Karpas-422 (cell line): ENCODE measurements around the gene RHO. TPM values are rescaled to one million over a fixed set of nuclear protein-coding genes. Genes with fewer than 3 reads are reported as not detected.

Source experiments
- DNase-seq: peaks from one replicate; pipeline ENCODE4 v3.0.0-alpha.2; 2015
- H2AFZ ChIP-seq: fragments of 200-600 bp; sonication (generic); 2 replicates; pipeline ENCODE4 v1.6.1; 2014; ENCODE audit warnings: antibody characterized with exemption, low read length, mixed read lengths
- H3K27ac ChIP-seq: fragments of 200-600 bp; sonication (generic); 2 replicates; pipeline ENCODE4 v1.5.1; 2014; ENCODE audit warnings: mild to moderate bottlenecking, low read length, moderate library complexity
- H3K27me3 ChIP-seq: fragments of 200-600 bp; sonication (generic); 2 replicates; pipeline ENCODE4 v1.6.1; 2014; ENCODE audit warnings: low read length, mixed read lengths
- H3K36me3 ChIP-seq: fragments of 200-600 bp; sonication (generic); 2 replicates; pipeline ENCODE4 v1.6.1; 2014; ENCODE audit warnings: low read length, mixed read lengths; ENCODE audit not compliant: insufficient read depth
- H3K4me1 ChIP-seq: fragments of 200-600 bp; sonication (generic); 2 replicates; pipeline ENCODE4 v1.6.1; 2014; ENCODE audit warnings: mild to moderate bottlenecking, low read length, mixed read lengths
- H3K4me2 ChIP-seq: fragments of 200-600 bp; sonication (generic); 2 replicates; pipeline ENCODE4 v1.6.1; 2014; ENCODE audit warnings: low read length, low read depth, mild to moderate bottlenecking; ENCODE audit not compliant: poor library complexity, severe bottlenecking
- H3K4me3 ChIP-seq: fragments of 200-600 bp; sonication (generic); 2 replicates; pipeline ENCODE4 v1.5.1; 2014; ENCODE audit warnings: mild to moderate bottlenecking, antibody characterized with exemption, low read length, mixed read lengths
- H3K79me2 ChIP-seq: fragments of 200-600 bp; sonication (generic); 2 replicates; pipeline ENCODE4 v1.6.1; 2014; ENCODE audit warnings: mild to moderate bottlenecking, low read length, mixed read lengths
- H3K9ac ChIP-seq: fragments of 200-600 bp; sonication (generic); 2 replicates; pipeline ENCODE4 v1.6.0; 2014; ENCODE audit warnings: low read length
- H3K9me2 ChIP-seq: fragments of 200-600 bp; sonication (generic), shearing (Covaris generic); replicated peaks from 2 replicates; pipeline ENCODE4 v1.6.0; 2014; ENCODE audit warnings: mild to moderate bottlenecking, low read length, moderate library complexity; ENCODE audit not compliant: insufficient read depth
- H3K9me3 ChIP-seq: fragments of 300-700, 200-600 bp; sonication (generic); 2 replicates; pipeline ENCODE4 v1.6.1; 2014; ENCODE audit warnings: low read length, mixed read lengths
- H4K20me1 ChIP-seq: fragments of 200-600 bp; sonication (generic); 2 replicates; pipeline ENCODE4 v1.6.1; 2014; ENCODE audit warnings: mild to moderate bottlenecking, antibody characterized with exemption, low read length, low read depth; ENCODE audit not compliant: insufficient read depth
- total RNA-seq: library from RNA; depleted of rRNA; stranded (reverse); fragments of >200 nt; shearing (Covaris generic); gene quantifications from 2 replicates; pipeline ENCODE4 v1.2.3, GENCODE V29; 2014; ENCODE audit warnings: low replicate concordance

Gene RHO
- total RNA-seq, 1 experiment from 2014 or later, result not detected

DNA sequence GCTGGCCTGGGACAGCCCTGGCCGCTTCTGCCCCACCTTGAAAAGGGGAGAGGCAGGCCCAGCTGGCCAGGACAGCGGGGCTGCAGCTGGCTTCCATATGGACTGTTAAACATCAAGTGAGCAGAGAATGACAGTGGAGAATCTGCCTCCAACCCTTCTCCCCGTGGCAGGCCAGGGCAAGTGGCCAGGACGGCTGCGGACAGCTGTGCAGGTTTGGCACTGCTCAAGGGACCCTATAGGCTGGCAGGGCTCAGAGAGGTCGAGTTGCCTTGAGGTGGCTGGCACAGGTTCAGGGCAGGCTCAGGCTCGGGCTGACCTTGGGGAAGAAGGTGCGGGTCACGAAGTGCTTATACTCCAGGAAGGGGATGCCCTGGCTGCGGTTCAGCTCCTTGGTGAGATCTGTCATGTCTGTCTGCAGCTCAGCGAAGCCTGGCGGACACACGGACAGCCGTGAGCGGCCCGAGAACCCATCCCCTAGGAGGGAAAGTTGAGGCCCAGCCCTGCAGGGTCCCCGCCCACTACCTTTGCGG lies 38.8 kb downstream of the RHO start:
- H2AFZ ChIP-seq, result no peak overlapping the region
- no peak for DNase-seq
- no peaks in the 10 kb centered on the region for H3K9me3 ChIP-seq
- H4K20me1 ChIP-seq, result no peaks in the 10 kb centered on the region
- H3K79me2 ChIP-seq, result no peaks in the 10 kb centered on the region
- H3K36me3 ChIP-seq, result no peaks in the 10 kb centered on the region
- no peaks in the 10 kb centered on the region for H3K27me3 ChIP-seq
- no peak overlapping the region for H3K4me3 ChIP-seq
- no peaks in the 10 kb centered on the region for H3K9me2 ChIP-seq
- H3K4me1 ChIP-seq, result no peaks in the 10 kb centered on the region
- no peak overlapping the region for H3K27ac ChIP-seq
- no peak overlapping the region for H3K9ac ChIP-seq
- H3K4me2 ChIP-seq, result no peak overlapping the region

DNA sequence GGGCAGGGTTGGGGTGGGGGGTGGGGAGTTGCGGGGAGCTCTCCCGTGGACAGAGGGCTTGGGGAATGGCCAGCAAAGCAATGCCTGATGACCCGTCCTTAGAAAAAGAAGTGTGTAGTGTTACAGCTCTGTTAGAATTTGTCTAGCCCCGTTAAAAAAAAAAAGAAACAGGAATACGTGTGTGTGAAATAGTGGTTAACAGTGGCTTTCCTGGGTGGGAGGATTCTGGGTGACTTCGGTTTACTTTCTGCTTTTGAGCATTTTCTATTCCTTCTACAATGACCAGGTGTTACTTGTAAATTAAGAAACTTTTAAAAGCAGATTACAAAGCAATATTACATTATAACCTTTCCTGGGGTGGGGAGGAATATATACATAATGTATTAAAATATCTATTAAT lies 39.5 kb downstream of the RHO start:
- no peak for DNase-seq
- Histone ChIP-seq H3K4me3 (no peak overlapping the region), H3K9me3 (no peaks in the 10 kb centered on the region), H4K20me1 (no peaks in the 10 kb centered on the region), H3K4me2 (no peak overlapping the region), H3K9me2 (no peaks in the 10 kb centered on the region), H2AFZ (no peak overlapping the region), H3K27ac (no peak overlapping the region), H3K27me3 (no peaks in the 10 kb centered on the region), H3K79me2 (no peaks in the 10 kb centered on the region), H3K9ac (no peak overlapping the region), H3K4me1 (no peaks in the 10 kb centered on the region), H3K36me3 (no peaks in the 10 kb centered on the region)

DNA sequence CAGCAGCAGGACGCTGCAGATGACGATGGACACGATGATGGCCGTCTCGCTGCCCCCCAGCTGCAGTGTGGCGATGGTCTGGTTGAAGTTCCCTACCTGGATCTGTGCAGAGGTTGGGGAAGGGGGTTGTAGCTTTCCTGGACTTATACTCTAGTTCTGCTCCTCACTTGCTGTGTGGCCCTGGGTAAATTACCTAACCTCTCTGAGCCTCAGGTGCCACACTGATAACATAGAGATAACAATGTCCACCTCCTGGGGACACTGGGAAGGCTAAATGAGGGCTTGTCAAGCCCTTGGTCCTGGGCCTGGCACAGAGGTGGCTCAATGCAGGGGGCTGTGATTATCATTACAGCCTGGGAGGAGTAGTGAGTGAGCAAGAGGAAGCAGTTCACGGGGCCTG lies 41.4 kb downstream of the RHO start:
- H3K9me2 ChIP-seq, result no peaks in the 10 kb centered on the region
- no peak overlapping the region for H3K4me2 ChIP-seq
- no peak overlapping the region for H2AFZ ChIP-seq
- DNase-seq, result no peak
- no peaks in the 10 kb centered on the region for H3K36me3 ChIP-seq
- no peak overlapping the region for H3K4me3 ChIP-seq
- no peaks in the 10 kb centered on the region for H3K4me1 ChIP-seq
- no peak overlapping the region for H3K27ac ChIP-seq
- no peaks in the 10 kb centered on the region for H4K20me1 ChIP-seq
- H3K9ac ChIP-seq, result no peak overlapping the region
- no peaks in the 10 kb centered on the region for H3K79me2 ChIP-seq
- no peaks in the 10 kb centered on the region for H3K27me3 ChIP-seq
- H3K9me3 ChIP-seq, result no peaks in the 10 kb centered on the region

DNA sequence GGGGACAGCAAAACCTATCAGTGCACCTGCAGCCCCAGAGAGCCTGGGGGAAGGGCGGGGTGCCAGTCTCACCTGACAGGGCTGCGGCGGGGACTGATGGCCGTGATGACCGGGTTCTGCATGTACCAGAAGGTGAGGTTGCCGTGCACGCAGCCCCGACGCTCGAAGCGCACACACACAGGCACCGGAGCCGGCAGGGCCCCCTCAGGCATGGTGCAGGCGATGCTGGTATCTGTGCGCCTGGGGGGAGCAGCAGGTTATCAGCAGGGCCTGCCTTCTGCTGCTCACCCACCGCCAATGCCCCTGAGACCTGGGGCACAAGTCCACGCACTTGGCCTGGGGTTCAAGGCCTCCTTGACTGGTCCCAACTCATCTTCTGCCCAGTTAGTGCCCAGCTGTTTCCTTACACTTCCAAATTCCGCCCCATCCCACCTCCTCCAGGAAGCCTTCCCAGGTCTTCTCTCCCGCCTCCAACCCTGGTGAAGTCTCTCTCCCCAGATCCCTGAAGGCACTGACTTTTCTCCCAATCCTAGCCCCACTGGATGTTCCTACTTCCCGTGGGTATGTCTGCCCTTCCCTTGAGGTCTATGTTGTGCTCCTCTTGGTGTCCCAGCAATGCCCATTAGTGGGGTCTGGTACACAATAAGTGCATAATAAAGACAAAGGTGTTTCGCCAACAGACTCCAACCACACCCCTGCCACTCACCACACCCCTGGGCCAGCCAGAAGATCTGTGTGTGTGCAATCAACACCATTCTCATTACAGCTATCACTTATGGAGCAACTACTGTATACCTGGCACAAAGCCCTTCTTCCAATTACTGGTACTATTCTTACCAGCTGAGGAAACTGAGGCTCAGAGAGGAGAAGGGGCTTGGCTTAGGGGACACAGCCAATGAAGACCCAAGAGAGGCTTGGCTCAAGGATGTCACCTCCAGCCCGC lies 43.4 kb downstream of the RHO start:
- H3K9me2 ChIP-seq, result no peaks in the 10 kb centered on the region
- no peaks in the 10 kb centered on the region for H3K9me3 ChIP-seq
- no peak overlapping the region for H3K4me2 ChIP-seq
- H3K36me3 ChIP-seq, result no peaks in the 10 kb centered on the region
- H3K27ac ChIP-seq, result no peak overlapping the region
- H2AFZ ChIP-seq, result no peak overlapping the region
- H4K20me1 ChIP-seq, result no peaks in the 10 kb centered on the region
- H3K9ac ChIP-seq, result no peak overlapping the region
- no peak for DNase-seq
- no peak overlapping the region for H3K4me3 ChIP-seq
- no peaks in the 10 kb centered on the region for H3K79me2 ChIP-seq
- H3K27me3 ChIP-seq, result no peaks in the 10 kb centered on the region
- H3K4me1 ChIP-seq, result peaks cover 5% of the 10 kb centered on the region

DNA sequence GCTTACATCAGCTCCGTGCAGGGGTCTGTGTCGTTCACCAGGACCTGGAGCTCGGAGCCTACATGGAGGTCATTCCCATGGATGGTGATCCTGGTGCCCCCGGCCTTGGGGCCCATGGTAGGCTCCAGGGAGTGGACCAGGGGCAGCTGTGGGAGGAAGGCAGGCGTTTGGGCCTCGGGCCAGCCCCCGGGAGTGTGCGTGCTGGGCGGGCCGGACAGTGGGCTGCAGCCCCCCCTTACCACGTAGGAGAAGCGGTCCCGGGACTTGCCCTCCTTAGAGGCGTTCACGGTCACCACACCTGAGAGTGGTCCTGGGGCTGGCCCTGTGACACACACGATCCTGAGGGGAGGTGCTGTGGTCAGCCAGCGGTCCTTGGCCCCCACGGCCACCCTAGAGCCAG lies 44.2 kb downstream of the RHO start:
- Histone ChIP-seq H3K79me2 (no peaks in the 10 kb centered on the region), H3K4me2 (no peak overlapping the region), H3K9me3 (no peaks in the 10 kb centered on the region), H3K4me3 (no peak overlapping the region), H3K9me2 (no peaks in the 10 kb centered on the region), H3K27me3 (no peaks in the 10 kb centered on the region), H3K4me1 (peaks cover 11% of the 10 kb centered on the region), H3K36me3 (no peaks in the 10 kb centered on the region), H2AFZ (no peak overlapping the region), H3K27ac (no peak overlapping the region), H3K9ac (no peak overlapping the region), H4K20me1 (no peaks in the 10 kb centered on the region)
- no peak for DNase-seq

DNA sequence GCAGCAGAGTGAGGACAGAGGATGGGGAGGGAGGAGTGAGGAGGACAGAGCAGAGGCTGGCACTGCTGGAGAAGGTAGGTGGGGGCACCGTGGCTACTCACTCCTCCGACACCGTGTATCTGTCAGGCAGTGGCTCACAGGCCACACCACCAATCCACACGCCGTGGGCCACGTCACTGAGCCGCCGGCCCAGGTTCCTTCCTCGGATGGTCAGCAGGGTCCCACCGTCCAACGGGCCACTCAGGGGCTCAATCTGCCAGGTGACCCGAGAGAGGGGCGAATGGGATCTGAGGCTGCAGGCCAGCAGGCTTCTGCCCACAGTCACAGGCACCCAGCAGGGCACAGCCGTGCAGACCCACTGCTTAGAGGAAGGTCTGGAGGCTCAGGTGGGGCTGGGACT lies 45.1 kb downstream of the RHO start:
- DNase-seq, result no peak
- Histone ChIP-seq H3K4me1 (peaks cover 20% of the 10 kb centered on the region), H3K79me2 (no peaks in the 10 kb centered on the region)

DNA sequence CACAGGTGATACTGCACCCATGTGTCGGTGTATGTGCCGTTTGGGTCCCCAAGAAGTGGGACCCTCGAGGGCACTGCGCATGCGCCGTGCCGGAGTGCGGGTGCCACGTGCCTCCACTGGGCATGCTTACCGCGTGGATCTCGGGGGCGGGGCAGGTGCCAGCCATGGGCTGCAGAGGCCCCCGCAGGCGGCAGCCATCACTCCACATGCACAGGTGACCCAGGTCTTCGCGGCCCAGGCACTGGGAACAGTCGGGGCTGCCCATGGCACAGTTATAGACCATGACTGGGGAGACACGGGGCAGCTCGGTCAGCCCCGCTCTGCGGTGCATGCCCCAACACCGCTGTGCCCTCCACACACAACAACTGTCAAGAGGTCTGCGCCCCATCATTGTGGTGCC lies 45.8 kb downstream of the RHO start:
- Histone ChIP-seq H3K36me3 (no peaks in the 10 kb centered on the region), H3K4me3 (no peak overlapping the region), H3K9ac (no peak overlapping the region), H3K9me3 (no peaks in the 10 kb centered on the region), H3K4me2 (no peak overlapping the region), H3K79me2 (no peaks in the 10 kb centered on the region), H2AFZ (no peak overlapping the region), H4K20me1 (no peaks in the 10 kb centered on the region), H3K27me3 (no peaks in the 10 kb centered on the region), H3K4me1 (peaks cover 23% of the 10 kb centered on the region), H3K9me2 (no peaks in the 10 kb centered on the region), H3K27ac (no peak overlapping the region)
- no peak for DNase-seq

More for the DNA sequence above, 45.1 kb downstream of the RHO start:
- Histone ChIP-seq H2AFZ (no peak overlapping the region), H3K9ac (no peak overlapping the region), H3K27ac (no peak overlapping the region), H3K36me3 (no peaks in the 10 kb centered on the region), H4K20me1 (no peaks in the 10 kb centered on the region), H3K4me3 (no peak overlapping the region), H3K9me2 (no peaks in the 10 kb centered on the region), H3K27me3 (no peaks in the 10 kb centered on the region), H3K4me2 (no peak overlapping the region), H3K9me3 (no peaks in the 10 kb centered on the region)

DNA sequence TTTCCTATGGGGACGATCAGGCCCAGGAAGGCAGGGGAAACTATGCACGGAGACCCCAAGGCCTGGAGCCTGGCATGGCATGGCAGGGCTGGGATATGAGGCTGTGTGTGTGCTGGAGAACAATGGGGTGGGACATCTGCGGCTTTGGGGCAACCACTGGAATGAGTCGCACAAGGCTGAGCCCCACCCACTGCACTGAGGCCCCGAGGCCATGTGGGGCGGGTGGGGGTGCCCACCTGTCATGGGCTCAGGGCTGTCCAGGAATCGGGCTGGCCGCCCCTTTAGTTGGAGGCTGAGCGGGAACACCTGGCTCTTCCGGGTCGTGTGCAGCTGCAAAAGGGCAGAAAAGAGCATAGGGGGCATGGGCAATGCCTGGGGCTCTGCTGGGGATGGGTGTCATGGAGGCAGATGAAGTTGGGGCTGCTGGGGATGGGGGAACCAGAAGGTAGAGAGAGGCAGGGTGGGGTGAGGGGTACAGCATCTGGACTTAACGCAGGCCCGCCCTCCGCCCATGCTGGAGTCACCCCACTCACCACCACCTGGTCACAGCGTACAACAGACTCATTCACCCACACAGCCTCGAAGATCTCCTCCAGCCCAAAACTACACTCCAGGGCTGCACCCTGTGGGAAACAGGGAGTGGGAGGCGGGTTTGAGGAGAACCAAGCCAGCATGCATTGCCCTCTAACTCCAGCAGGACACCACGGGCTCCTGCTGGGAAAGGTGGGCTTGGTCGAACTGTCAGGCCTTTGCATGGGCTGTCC lies 47.0 kb downstream of the RHO start:
- H3K36me3 ChIP-seq, result no peaks in the 10 kb centered on the region
- no peak overlapping the region for H3K4me2 ChIP-seq
- peaks cover 23% of the 10 kb centered on the region for H3K4me1 ChIP-seq
- no peak overlapping the region for H3K27ac ChIP-seq
- H2AFZ ChIP-seq, result no peak overlapping the region
- no peaks in the 10 kb centered on the region for H3K9me3 ChIP-seq
- no peaks in the 10 kb centered on the region for H3K27me3 ChIP-seq
- no peak overlapping the region for H3K4me3 ChIP-seq
- H4K20me1 ChIP-seq, result no peaks in the 10 kb centered on the region
- H3K9me2 ChIP-seq, result no peaks in the 10 kb centered on the region
- DNase-seq, result no peak
- H3K9ac ChIP-seq, result no peak overlapping the region
- H3K79me2 ChIP-seq, result no peaks in the 10 kb centered on the region
